ENCODE results near the gene VSIR. TPM values are rescaled to one million over a fixed set of nuclear protein-coding genes. Genes with fewer than 3 reads are reported as not detected.

The VSIR gene
- polyA plus RNA-seq, 1 of the 3 experiments (the other 2 are of a cell fraction) = 11.3 TPM

DNA sequence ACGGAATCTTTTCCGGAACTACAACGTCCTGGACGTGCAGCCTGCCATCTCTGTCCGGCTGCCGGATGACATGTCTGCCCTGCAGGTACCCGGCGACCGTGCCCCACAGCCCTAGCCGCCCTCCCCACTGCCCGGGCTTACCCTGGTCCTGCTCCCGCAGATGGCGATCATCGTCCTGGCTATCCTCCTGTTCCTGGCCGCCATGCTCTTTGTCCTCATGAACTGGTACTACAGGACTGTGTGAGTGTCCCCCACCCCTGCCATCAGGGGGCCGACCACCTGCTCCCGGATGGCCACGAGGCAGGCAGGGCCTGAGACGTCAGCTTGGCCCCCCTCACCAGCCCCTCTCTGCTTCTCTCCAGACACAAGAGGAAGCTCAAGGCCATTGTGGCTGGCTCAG, 38.0 kb upstream of the VSIR start:
- H3K4me1 ChIP-seq (ENCODE audit: control insufficient read depth in 1 of 2, insufficient read depth in 2 of 2, low read depth in 1 of 2, low read length in 1 of 2) = no peaks in the 10 kb centered on the region; a peak in 1 of 4 replicates
- H3K9me2 ChIP-seq = no peaks in the 10 kb centered on the region
- no peaks in the 10 kb centered on the region for H4K20me1 ChIP-seq (ENCODE audit: insufficient read depth)
- no peak overlapping the region for H2AFZ ChIP-seq (ENCODE audit: low read depth)
- H3K36me3 ChIP-seq (replicated peaks in 1 of 2; ENCODE audit: control insufficient read depth in 1 of 2, insufficient read depth in 2 of 2, low read length in 1 of 2) = peaks cover 0 to 15% of the 10 kb centered on the region in 2 experiments
- no peak overlapping the region for H3K4me2 ChIP-seq
- no peak for DNase-seq
- no peaks in the 10 kb centered on the region for H3K79me2 ChIP-seq (ENCODE audit: insufficient read depth)
- no peaks in the 10 kb centered on the region for H3K9me3 ChIP-seq
- WGBS (ENCODE audit: low lambda C conversion rate) = 64% methylated on average over 5 of the region's 19 CpGs
- ChIA-PET CTCF (interaction anchor here (0.6 to 5.5 kb wide), 25 partner anchors 8 to 477 kb away, joined by 3 to 36 read pairs (median 5); partner anchors contain the start of genes CDH23 and VSIR), POLR2A (no interaction called here)
- H3K27ac ChIP-seq (ENCODE audit: low read depth in 2 of 2, low read length in 1 of 2) = no peak overlapping the region
- TF ChIP-seq CHD2 (IDR thresholded peaks at IDR 0.05; ENCODE audit: low read length, partially characterized antibody) (no peak), FOXM1 (IDR thresholded peaks at IDR 0.05; ENCODE audit: low read depth) (no peak), CTCF (IDR thresholded peaks at IDR 0.05) (no peak), POLR2AphosphoS5 (IDR thresholded peaks at IDR 0.05; ENCODE audit: low read depth, low read length) (no peak), SMC3 (IDR thresholded peaks at IDR 0.05; ENCODE audit: low read depth, low read length) (no peak), YY1 (IDR thresholded peaks at IDR 0.05; ENCODE audit: low read depth) (no peak), USF2 (IDR thresholded peaks at IDR 0.05; ENCODE audit: borderline replicate concordance, low read depth, low read length) (no peak), ELF1 (IDR thresholded peaks at IDR 0.05) (no peak), FOXJ3 (CRISPR knock-in tag; IDR thresholded peaks at IDR 0.05) (no peak), USF1 (IDR thresholded peaks at IDR 0.05; ENCODE audit: borderline replicate concordance, low read depth) (no peak), RCOR1 (IDR thresholded peaks at IDR 0.05; ENCODE audit: low read length) (no peak), TAF1 (IDR thresholded peaks at IDR 0.05; ENCODE audit: borderline replicate concordance, low read depth, low read length) (no peak), GABPA (IDR thresholded peaks at IDR 0.05; ENCODE audit: low read depth) (no peak)
- no peaks in the 10 kb centered on the region for H3F3A ChIP-seq (replicated peaks; ENCODE audit: insufficient read depth)
- H3K9ac ChIP-seq = no peak overlapping the region
- H3K27me3 ChIP-seq (ENCODE audit: insufficient read depth) = no peaks in the 10 kb centered on the region
- H3K4me3 ChIP-seq (ENCODE audit: low read depth in 2 of 2, low read length in 1 of 2) = no peak overlapping the region

DNA sequence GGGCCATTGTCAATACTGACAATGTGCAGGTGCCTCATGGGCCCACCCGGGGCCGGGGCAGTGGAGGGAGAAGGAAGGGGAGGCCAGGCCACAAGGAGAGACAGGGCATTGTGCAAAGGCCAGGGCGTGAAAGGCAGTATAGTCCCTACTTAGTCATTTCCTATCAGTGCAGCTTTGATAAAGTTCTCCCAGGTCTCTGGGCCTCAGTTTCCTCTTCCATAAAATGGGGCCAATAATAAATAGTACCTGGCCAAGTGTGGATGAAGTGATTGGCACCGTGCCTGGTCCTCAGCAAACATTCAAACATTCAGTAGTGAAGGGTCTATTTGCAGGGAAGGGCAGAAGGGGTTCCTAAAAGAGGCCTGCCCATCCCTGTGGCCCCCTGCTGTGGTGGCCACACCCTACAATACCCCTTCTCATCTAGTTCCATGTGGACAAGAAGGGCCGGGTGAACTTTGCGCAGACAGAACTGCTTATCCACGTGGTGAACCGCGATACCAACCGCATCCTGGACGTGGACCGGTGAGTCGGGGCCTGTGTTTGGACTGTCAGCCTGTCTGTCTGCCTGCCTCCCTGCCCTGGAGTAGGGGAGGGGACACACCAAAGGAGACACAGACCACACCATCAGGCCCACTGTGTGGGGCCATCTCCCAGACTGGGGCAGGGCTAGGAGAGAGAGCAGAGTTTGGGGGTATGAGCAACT, 36.9 kb upstream of the VSIR start:
- ChIA-PET CTCF (interaction anchor here (1.4 to 5.5 kb wide), 5 partner anchors 16 to 93 kb away, joined by 4 to 36 read pairs (median 8); no protein-coding TSS in a partner anchor), POLR2A (no interaction called here)
- DNase-seq = no peak
- no peaks in the 10 kb centered on the region for H4K20me1 ChIP-seq (ENCODE audit: insufficient read depth)
- no peaks in the 10 kb centered on the region; a peak in 1 of 4 replicates for H3K4me1 ChIP-seq (ENCODE audit: control insufficient read depth in 1 of 2, insufficient read depth in 2 of 2, low read depth in 1 of 2, low read length in 1 of 2)
- H3K9ac ChIP-seq = no peak overlapping the region
- H3K4me2 ChIP-seq = no peak overlapping the region
- no peaks in the 10 kb centered on the region for H3F3A ChIP-seq (replicated peaks; ENCODE audit: insufficient read depth)
- no peaks in the 10 kb centered on the region for H3K9me3 ChIP-seq
- no peaks in the 10 kb centered on the region for H3K27me3 ChIP-seq (ENCODE audit: insufficient read depth)
- peaks cover 0 to 4% of the 10 kb centered on the region in 2 experiments for H3K36me3 ChIP-seq (replicated peaks in 1 of 2; ENCODE audit: control insufficient read depth in 1 of 2, insufficient read depth in 2 of 2, low read length in 1 of 2)
- H3K9me2 ChIP-seq = no peaks in the 10 kb centered on the region
- no peak overlapping the region for H2AFZ ChIP-seq (ENCODE audit: low read depth)
- no peak overlapping the region for H3K27ac ChIP-seq (ENCODE audit: low read depth in 2 of 2, low read length in 1 of 2)
- WGBS (ENCODE audit: low lambda C conversion rate) = 75% methylated on average over 13 of the region's 13 CpGs
- no peak overlapping the region for H3K4me3 ChIP-seq (ENCODE audit: low read depth in 2 of 2, low read length in 1 of 2)
- H3K79me2 ChIP-seq (ENCODE audit: insufficient read depth) = no peaks in the 10 kb centered on the region
- TF ChIP-seq, protein P1, sequence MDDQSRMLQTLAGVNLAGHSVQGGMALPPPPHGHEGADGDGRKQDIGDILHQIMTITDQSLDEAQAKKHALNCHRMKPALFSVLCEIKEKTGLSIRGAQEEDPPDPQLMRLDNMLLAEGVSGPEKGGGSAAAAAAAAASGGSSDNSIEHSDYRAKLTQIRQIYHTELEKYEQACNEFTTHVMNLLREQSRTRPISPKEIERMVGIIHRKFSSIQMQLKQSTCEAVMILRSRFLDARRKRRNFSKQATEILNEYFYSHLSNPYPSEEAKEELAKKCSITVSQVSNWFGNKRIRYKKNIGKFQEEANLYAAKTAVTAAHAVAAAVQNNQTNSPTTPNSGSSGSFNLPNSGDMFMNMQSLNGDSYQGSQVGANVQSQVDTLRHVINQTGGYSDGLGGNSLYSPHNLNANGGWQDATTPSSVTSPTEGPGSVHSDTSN (IDR thresholded peaks at IDR 0.05) = no peak
- TF ChIP-seq EZH2phosphoT487 (IDR thresholded peaks at IDR 0.05; ENCODE audit: borderline replicate concordance, low read depth) (no peak), SIN3A (IDR thresholded peaks at IDR 0.05; ENCODE audit: borderline replicate concordance, low read depth, low read length) (no peak), FOSL2 (IDR thresholded peaks at IDR 0.05; ENCODE audit: borderline replicate concordance, low read depth) (no peak)
- TF ChIP-seq, protein P2, sequence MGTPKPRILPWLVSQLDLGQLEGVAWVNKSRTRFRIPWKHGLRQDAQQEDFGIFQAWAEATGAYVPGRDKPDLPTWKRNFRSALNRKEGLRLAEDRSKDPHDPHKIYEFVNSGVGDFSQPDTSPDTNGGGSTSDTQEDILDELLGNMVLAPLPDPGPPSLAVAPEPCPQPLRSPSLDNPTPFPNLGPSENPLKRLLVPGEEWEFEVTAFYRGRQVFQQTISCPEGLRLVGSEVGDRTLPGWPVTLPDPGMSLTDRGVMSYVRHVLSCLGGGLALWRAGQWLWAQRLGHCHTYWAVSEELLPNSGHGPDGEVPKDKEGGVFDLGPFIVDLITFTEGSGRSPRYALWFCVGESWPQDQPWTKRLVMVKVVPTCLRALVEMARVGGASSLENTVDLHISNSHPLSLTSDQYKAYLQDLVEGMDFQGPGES (IDR thresholded peaks at IDR 0.05; ENCODE audit: low read depth, low read length) = no peak
